Sigmoid colon (tissue), 4 donors: ENCODE results near the gene MAEA.

Experiments
- CTCF ChIP-seq, 4 experiments: fragments of 450-650 bp in 3 of 4; fragments of 200-600 bp in 1 of 4; IDR thresholded peaks; one replicate each; pipeline ENCODE4 v1.5.1; 2016 to 2019; ENCODE audit warnings: antibody characterized with exemption in 4 of 4, mild to moderate bottlenecking in 3 of 4, moderate library complexity in 2 of 4
- EP300 ChIP-seq, 4 donors: sonication (generic); formaldehyde crosslinking; IDR thresholded peaks; one replicate each; pipeline ENCODE4 v1.6.1; 2017; ENCODE audit warnings: antibody characterized with exemption in 4 of 4

- no peak for TF ChIP-seq CTCF (IDR thresholded peaks at IDR 0.05)
- TF ChIP-seq EP300 (IDR thresholded peaks at IDR 0.05): no peak
These were observed 31.2 kb upstream of the MAEA start for GRCh38 chr4:1258457-1258856.
